ENCODE results near the gene DNAJC30. TPM values are rescaled to one million over a fixed set of nuclear protein-coding genes. Genes with fewer than 3 reads are reported as not detected.

The DNAJC30 gene
- total and polyA plus RNA-seq, 12 donors: 7.1 to 28.2 (median 14.9) TPM

DNA sequence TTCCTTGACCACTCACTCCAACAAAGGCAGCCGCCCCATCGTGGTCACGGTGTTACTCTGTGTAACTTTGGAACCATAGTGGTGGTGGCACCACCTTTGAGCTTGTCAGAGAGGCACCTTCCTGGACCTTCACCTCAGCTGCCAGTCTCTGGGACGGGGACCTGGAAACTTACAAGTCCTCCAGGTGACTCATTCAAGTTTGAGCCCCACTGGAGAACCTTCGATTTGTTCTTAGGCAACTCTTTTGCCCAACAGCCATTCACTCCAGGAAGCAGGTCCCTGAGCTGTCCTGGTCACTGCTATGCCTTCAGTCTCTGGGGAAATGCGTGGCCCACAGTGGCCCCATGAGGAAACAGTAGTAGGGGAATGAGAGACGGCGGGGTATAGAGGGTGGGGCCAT lies 19.0 kb upstream of the DNAJC30 start:
- WGBS, 4 donors: 86 to 92% (median 87%) methylated on average over 7 to 8 of the region's 8 CpGs
- TF ChIP-seq, protein P1, sequence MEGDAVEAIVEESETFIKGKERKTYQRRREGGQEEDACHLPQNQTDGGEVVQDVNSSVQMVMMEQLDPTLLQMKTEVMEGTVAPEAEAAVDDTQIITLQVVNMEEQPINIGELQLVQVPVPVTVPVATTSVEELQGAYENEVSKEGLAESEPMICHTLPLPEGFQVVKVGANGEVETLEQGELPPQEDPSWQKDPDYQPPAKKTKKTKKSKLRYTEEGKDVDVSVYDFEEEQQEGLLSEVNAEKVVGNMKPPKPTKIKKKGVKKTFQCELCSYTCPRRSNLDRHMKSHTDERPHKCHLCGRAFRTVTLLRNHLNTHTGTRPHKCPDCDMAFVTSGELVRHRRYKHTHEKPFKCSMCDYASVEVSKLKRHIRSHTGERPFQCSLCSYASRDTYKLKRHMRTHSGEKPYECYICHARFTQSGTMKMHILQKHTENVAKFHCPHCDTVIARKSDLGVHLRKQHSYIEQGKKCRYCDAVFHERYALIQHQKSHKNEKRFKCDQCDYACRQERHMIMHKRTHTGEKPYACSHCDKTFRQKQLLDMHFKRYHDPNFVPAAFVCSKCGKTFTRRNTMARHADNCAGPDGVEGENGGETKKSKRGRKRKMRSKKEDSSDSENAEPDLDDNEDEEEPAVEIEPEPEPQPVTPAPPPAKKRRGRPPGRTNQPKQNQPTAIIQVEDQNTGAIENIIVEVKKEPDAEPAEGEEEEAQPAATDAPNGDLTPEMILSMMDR (IDR thresholded peaks at IDR 0.05): no peak
- no peak for TF ChIP-seq POLR2A (IDR thresholded peaks at IDR 0.05)
- Histone ChIP-seq H3K27me3 (no peaks in the 10 kb centered on the region), H3K9me3 (replicated peaks in 1 of 3) (no peaks in the 10 kb centered on the region), H3K4me3 (no peak overlapping the region), H3K4me1 (replicated peaks in 1 of 2) (no peaks in the 10 kb centered on the region), H3K27ac (no peak overlapping the region), H3K36me3 (replicated peaks in 1 of 2) (peaks cover 0 to 26% of the 10 kb centered on the region in 2 donors)
- intact Hi-C loops (cut with DNase I): no loop called here
- no peak for DNase-seq

DNA sequence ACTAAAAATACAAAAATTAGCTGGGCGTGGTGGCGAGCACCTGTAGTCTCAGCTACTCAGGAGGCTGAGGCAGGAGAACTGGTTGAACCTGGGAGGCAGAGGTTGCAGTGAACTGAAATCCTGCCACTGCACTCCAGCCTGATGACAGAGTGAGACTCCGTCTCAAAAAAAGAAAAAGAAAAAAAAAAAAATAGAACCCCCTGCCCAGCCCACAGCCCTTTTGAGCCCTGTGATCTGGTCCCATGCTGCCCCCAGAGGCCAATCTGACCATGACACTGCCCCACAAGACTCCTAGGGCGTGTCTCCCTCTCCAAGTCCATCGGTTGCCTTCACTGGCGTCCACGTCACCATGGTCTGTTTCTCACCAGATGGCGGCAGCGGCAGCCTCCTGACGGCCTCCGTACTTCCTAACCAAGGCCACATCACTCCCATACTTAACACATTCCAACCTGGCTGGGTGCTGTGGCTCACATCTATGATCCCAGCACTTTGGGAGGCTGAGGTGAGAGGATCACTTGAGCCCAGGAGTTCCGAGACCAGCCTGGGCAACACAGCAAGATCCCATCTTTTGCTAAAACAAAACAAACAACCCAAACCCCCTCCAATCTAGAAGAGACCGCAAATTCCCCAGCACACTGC lies 18.2 kb upstream of the DNAJC30 start:
- H3K27ac ChIP-seq: no peak overlapping the region
- H3K36me3 ChIP-seq (replicated peaks in 1 of 2): peaks cover 0 to 28% of the 10 kb centered on the region in 2 donors
- intact Hi-C loops (cut with DNase I): no loop called here
- no peaks in the 10 kb centered on the region for H3K27me3 ChIP-seq
- 62 to 68% (median 65%) methylated on average over 11 to 13 of the region's 13 CpGs for WGBS, 4 donors
- no peaks in the 10 kb centered on the region for H3K9me3 ChIP-seq (replicated peaks in 1 of 3)
- no peaks in the 10 kb centered on the region for H3K4me1 ChIP-seq (replicated peaks in 1 of 2)
- TF ChIP-seq, protein P1 (IDR thresholded peaks at IDR 0.05): peak; percentile 16 to 63 (median 50)
- no peak for TF ChIP-seq POLR2A (IDR thresholded peaks at IDR 0.05)
- no peak overlapping the region for H3K4me3 ChIP-seq
- peak in 6 of 7 donors; percentile 48 to 81 (median 60) for DNase-seq

DNA sequence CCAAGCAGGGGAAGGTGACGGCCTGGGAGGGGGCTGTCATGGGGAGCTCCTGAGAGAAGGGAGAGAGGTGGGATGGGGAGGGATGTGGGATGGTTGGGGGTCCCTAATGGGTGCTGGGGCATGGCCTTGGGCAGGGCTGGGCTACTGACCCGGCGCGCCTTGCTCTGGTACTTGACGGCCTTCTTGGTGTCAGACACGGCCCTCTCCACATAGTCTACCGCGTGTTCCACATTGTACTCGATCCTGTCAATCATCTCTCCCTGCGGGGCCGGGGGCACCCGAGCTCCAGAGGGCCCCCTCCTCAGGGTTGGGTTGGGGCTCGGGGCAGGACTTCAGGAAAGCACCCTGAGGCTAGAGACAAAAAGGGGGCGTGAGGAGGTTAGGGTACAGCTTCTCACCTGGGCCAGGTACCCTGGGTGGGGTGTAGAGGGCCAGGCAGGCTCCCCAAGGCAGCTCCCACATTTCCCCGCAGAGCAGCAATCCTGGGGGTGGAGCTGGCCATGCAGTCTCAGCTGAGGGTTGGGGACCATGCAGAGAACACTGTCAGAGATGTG lies 17.4 kb upstream of the DNAJC30 start:
- Histone ChIP-seq H3K36me3 (replicated peaks in 1 of 2) (peaks cover 0 to 36% of the 10 kb centered on the region in 2 donors), H3K9me3 (replicated peaks in 1 of 3) (no peaks in the 10 kb centered on the region), H3K27ac (no peak overlapping the region), H3K27me3 (no peaks in the 10 kb centered on the region), H3K4me1 (replicated peaks in 1 of 2) (no peaks in the 10 kb centered on the region), H3K4me3 (no peak overlapping the region)
- TF ChIP-seq, protein P1 (IDR thresholded peaks at IDR 0.05): no peak
- TF ChIP-seq POLR2A (IDR thresholded peaks at IDR 0.05): no peak
- WGBS, 4 donors: 87 to 93% (median 90%) methylated on average over 6 to 15 of the region's 15 CpGs
- no peak for DNase-seq
- intact Hi-C loops (cut with DNase I): no loop called here

DNA sequence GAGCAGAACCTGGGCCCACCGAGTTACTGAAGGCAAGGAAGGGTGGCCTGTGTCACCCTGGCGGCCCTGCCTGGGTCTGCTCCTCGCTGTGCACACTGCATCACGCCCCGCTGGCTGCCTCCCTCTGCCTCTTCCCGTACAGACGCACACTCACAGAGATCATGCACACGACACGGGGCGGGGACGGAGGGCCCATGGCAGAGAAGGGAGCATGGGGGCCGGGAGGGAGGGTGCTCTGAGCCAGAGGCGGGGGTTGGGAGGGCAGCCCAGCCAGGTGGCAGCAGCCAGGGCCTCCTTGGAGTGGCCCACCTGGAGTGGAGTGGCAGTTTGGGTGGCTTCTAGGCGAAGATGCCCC lies 16.8 kb upstream of the DNAJC30 start:
- Histone ChIP-seq H3K27me3 (no peaks in the 10 kb centered on the region), H3K4me3 (no peak overlapping the region), H3K9me3 (replicated peaks in 1 of 3) (no peaks in the 10 kb centered on the region), H3K36me3 (replicated peaks in 1 of 2) (peaks cover 0 to 42% of the 10 kb centered on the region in 2 donors), H3K27ac (no peak overlapping the region), H3K4me1 (replicated peaks in 1 of 2) (no peaks in the 10 kb centered on the region)
- 86 to 97% (median 89%) methylated on average over 6 to 14 of the region's 14 CpGs for WGBS, 4 donors
- intact Hi-C loops (cut with DNase I): no loop called here
- DNase-seq: no peak
- TF ChIP-seq POLR2A (IDR thresholded peaks at IDR 0.05): no peak
- TF ChIP-seq, protein P1 (IDR thresholded peaks at IDR 0.05): no peak

All from adrenal gland (tissue), 12 donors.